Tongue (tissue), 2 donors: ENCODE data around the gene USP24. TPM values are rescaled to one million over a fixed set of nuclear protein-coding genes. Genes with fewer than 3 reads are reported as not detected.
A peak's percentile ranks its signal among the peaks of the same experiment; 100 is the strongest.
"Not testable (repeated sequence)": the region's sequence is repeated elsewhere in the genome, so short reads cannot be mapped to it uniquely, and the experiment has no call there.

Experiments
- DNase-seq: peaks from one replicate; pipeline ENCODE4 v3.0.0-alpha.2; 2015
- total RNA-seq: library from RNA; depleted of rRNA; stranded (reverse); fragments of >200 nt; gene quantifications from one replicate; pipeline ENCODE4 v1.2.3, GENCODE V29; 2014

Gene USP24
- total RNA-seq, 1 donor from 2014 or later, result 108 TPM

- DNase-seq, result no peak
Measured at GRCh38 chr1:55197099-55197498, 18.1 kb downstream of the USP24 start.

GRCh38 chr1:55196433-55197035, 18.6 kb downstream of the USP24 start:
- no peak for DNase-seq

DNA sequence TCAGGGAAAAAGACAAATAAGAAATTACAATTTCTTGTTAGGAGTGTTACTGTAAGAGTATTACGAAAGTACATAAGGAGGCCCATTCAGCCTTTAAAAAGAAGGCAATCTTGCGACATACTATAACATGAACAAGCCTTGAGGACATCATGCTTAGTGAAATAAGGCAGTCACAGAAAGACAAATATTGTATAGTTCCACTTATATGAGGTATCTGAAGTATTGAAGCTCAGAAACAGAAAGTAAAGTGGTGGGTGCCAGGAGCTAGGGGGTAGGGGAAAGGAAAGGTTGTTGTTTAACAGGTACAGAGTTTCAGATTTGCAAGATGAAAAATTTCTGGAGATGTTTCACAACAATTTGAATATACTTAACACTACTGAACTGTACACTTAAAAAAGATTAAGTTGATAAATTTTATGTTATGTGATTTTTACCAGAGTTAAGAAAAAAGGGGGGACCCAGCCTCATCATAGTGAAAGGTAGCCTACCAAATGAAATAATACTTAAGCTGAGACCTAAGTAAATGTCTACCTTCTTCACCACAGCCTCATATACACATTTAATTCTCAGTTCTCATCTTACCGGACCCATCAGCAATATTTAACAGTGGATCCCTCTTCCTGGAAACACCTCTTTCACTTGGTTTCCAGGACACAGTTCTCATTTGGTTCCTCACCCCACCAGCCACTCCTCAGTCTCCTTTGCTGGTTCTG, 19.5 kb downstream of the USP24 start:
- no peak for DNase-seq

- DNase-seq, result no peak
Measured at GRCh38 chr1:55194851-55195250, 20.3 kb downstream of the USP24 start.

DNA sequence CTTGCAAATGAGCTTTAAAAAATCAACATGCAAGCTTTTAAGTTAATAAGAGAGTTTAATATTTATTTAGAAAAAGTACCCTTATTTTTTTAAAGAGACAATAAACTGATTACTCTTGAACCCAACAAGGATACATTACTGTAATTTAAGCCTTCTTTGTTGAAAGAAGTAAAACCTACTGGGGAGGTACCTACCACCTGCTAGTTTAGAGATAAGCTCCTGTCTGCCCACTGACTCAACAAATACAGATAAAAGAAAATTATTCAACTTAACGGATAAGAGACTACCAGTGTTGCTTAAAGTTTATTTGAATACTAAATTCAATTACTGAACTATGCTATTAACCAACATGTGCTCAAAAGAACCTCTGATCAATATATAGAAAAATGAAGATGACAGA, 23.1 kb downstream of the USP24 start:
- DNase-seq, result no peak

GRCh38 chr1:55191219-55191952, 23.8 kb downstream of the USP24 start:
- DNase-seq, result not testable (repeated sequence)

DNA sequence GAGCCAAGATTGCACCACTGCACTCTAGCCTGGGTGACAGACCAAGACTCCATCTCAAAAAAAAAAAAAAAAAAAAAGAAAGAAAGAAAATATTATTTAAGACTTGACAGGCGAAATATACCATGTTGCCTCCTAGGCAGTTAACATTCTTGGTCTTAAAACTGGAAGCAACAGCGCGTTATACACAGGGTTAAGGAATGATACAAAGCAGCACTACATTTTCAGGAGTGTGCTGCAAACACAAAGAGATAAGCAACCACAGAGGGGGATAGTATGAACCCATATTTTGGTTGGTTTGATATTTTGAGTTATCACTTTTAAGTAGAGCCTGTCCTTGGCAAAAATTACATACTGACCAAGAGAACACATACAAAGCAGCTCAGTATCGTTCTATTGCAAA, 25.1 kb downstream of the USP24 start:
- no peak for DNase-seq

GRCh38 chr1:55188909-55189308, 26.3 kb downstream of the USP24 start:
- no peak for DNase-seq

DNA sequence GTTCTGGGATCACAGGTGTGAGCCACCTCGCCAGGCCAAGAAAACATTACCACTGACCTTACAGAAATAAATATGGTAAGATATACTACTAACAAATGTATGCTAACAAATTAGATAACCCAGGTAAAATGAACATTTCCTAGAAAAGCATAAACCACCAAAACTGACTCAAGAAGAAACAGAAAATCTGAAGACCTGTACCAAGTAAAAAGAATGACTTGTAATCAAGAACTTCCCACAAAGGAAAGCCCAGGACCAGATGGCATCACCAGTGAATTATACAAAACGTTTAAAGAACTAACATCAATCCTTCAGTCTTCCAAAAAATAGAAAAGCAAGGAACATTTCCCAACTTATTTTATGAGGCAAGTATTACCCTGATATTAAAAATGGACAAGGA, 29.3 kb downstream of the USP24 start:
- no peak for DNase-seq

DNA sequence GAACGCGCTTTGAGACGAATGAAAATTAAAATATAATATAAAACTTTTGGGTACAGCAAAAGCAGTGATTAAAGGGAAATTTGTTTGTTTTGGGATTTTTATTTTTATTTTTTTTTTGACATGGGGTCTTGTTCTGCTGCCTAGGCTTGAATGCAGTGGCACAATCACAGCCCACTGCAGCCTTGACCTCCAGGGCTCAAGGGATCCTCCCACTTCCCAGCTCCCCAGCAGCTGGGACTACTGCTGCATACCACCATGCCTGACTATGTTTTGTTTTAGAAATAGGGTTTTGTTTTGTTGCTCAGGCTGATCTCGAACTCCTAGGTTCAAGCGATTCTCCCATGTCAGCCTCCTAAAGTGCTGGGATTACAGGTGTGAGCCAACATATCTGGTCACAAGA, 30.3 kb downstream of the USP24 start:
- no peak for DNase-seq

- DNase-seq, result no peak
Measured at GRCh38 chr1:55181666-55182065, 33.5 kb downstream of the USP24 start.

- no peak for DNase-seq
Measured at GRCh38 chr1:55180075-55180670, 35.0 kb downstream of the USP24 start.

- DNase-seq, result no peak
Measured at GRCh38 chr1:55179177-55179835, 35.9 kb downstream of the USP24 start.

DNA sequence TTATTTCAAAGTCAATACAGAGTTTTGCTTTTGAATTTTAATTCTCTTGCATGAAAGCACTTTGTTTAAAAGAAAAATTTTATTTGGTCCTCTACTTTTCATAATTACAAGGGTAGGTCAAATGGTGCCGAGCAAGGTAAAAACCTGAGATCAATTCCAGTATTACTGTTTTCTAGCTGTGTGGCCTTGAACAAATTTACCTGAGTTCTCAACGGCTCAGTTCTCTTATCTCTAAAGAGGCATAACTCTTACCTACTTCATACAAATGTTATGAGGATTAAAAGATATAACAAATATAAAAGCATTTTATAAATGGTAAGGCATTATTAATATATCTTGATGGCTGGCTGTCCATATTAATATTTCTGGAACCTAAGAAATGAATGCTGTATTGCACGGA, 42.5 kb downstream of the USP24 start:
- no peak for DNase-seq

DNA sequence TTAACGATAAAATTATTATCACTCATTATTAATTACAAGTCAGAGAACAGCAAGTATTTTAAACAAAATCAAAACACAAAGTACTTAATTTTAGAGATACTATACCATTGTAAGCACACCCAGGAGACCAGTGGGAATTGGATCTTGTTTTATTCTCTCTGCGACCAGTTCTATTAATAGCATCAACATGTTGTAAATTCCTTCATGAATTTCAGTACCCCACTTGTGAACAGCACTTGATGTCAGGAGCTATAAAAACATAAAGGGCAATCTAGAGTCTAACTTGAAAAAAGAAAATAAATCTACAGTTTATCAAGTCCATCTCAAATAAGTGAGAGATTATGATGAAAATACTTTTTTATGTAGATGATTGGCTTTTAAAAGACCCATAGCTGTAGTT, 42.9 kb downstream of the USP24 start:
- DNase-seq, result peak; percentile 32

DNA sequence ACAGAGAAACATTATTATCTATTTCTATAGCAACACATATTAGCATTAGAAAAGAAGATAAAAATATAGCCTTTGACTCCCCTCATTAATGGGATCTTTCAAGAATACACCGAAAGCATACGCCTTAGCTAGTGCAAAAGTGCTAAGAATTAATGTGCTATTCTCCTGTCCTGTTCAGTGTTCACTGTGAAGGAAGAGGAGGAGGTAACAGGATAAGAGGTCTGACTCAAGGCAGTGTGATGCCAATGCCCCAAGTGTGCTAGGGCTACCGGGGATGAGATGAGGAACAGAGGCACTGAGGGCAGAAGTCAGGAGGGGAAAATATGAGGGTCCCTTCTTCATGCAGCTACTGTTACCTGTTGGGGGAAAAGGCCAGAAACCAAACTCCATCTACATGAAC, 43.5 kb downstream of the USP24 start:
- DNase-seq, result no peak

DNA sequence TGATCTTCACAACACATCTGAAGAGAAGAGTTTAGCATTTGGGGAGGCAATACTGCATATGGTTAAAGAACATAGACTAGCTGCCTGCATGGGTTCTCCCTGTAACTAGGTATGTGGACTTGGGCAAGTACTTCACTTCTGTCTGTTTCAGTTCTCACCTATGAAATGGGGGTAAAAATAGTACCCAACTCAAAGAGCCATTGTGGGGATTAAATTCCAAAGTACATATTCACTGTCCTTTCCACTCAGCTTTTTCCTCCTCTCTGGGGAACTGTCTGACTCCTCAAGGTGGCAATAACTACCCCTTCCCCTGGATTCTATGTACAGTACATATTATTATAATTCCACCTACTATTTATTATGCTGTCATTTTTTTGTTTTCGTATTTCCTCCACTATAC, 44.7 kb downstream of the USP24 start:
- no peak for DNase-seq

DNA sequence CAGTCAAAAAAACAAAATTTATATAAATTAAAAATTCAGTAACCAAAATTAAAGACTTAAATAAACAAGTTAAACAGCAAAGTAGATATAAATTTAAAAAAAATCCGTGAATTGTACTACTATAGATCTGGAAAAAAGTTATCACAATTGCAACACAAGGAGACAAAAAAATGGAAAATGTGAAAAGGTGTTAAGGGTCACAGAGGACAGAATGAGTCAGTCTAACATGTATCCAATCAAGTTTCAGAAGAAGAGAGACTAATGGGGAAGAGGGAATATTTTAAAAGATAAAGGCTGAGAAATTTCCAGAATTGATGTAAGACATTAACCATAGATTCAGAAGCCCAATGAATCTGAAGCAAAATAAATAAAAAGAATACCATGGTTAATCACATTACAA, 46.0 kb downstream of the USP24 start:
- no peak for DNase-seq

DNA sequence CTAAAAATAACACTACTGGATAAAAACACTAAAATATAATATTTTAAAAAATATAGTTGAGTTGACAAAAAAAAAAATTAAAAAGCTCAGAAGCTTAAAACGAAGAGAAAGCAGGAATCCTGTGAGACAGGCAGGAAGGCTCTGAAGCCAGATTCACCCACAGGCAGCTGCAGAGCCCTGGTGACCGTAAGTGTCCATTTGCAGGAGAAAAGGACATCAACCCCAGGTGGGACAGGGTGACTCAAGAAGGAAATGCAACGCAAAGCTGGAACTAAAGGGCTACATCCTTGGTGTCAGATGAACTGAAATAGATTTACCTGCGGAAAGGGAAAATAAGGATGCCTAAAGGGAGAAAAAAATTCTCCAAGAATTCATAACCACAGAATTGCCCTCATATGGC, 46.8 kb downstream of the USP24 start:
- DNase-seq, result no peak

DNA sequence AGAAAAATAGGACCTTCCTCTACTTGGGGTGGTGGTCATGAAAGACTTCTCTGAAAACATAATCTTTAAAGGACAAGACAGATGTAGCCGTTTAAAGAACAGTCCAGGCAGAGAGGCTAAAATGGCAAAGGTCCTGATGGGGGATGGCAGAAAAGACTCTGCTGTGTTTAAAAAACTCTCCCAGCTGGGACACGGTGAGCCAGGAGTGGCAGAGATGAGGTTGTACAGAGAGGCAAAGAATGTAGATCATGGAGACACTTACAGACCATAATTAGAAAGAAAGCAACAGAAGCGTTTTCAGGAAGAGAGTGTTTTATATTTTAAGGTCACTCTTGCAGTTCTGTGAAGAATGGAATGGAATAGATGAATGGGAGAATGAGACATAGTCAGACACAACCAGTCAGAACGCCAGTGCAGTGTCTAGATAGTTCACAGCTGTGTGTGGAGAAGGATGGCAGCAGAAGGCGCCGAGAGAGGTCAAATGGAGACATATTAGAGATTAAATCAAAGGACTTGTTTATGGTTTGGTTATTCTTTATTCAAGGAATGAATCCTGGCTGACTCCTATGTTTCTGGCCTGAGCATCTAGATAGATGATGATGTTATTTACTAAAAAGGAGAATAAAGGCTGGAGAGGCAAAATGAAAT, 47.8 kb downstream of the USP24 start:
- no peak for DNase-seq

DNA sequence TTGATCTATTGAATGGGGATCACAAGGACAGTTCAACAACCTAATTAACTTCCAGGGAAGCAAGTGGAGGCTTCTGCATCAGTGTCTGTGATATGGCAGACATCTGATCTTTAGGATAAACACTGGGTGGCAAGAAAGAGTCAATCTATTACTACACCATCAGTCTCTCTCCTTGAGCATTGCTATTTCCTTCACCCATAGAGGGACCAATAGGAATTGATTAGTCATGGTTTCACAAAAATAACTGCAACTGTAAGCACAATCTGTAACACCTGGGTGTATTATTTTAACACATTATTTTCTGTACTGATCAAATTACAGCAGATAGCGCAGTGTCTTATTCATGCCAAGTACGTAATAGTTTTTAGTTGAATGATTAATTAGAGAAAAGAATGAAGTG, 50.3 kb downstream of the USP24 start:
- DNase-seq, result no peak

DNA sequence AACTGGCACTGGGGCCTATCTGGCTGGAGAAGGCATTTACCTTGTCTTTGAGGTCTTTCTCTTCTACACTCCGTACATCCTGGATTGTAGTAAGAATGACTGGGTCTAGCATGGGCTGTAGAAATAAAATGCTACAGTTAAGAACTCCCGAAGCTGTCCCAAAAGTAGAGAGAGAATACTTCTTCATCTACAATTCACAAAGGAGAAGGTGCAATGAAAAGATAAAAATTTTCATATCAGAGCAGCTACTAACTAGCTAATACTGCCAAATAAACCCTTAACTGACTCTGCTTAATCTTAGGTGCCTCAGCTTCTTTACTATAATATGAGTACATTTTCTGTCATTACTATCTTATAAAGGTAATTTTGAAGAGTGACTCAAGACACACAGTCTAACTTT, 55.6 kb downstream of the USP24 start:
- no peak for DNase-seq
